ENCODE measurements around the gene INO80. TPM values are rescaled to one million over a fixed set of nuclear protein-coding genes. Genes with fewer than 3 reads are reported as not detected.

The INO80 gene
- total RNA-seq, 1 experiment from 2014 or later = 27.3 TPM

- POLR2A ChIA-PET (ENCODE audit: low non-redundant PET) = interaction anchor here (0.7 kb wide), 1 partner anchor 164 kb away, joined by 3 read pairs; the partner anchor contains the start of gene INO80
- Histone ChIP-seq H3K9me3 (ENCODE audit: low read depth, low read length, poor library complexity, severe bottlenecking) (no peaks in the 10 kb centered on the region), H3K4me1 (ENCODE audit: insufficient read depth, low read length, poor library complexity, severe bottlenecking) (peaks cover 32% of the 10 kb centered on the region), H3K36me3 (ENCODE audit: insufficient read depth, low read length, poor library complexity, severe bottlenecking) (peaks cover 18% of the 10 kb centered on the region), H3K27ac (ENCODE audit: low read depth, low read length, poor library complexity, severe bottlenecking) (peak overlapping the region; percentile 99), H3K27me3 (replicated peaks; ENCODE audit: insufficient read depth, low read depth, low read length, poor library complexity) (no peaks in the 10 kb centered on the region), H3K4me3 (ENCODE audit: low read depth, low read length, poor library complexity, severe bottlenecking) (peak overlapping the region; percentile 69)
- BruUV-seq (replicated peaks) = TSS peak; percentile 84
- no peak for DNase-seq (ENCODE audit: low spot score)
- intact Hi-C loops (cut with micrococcal nuclease; ENCODE audit: unreplicated experiment) = loop anchor here (5.0 kb wide), 1 partner anchor 281 kb away; the partner anchor contains the start of genes CHP1 and EXD1
- CTCF ChIA-PET = no interaction called here
- TF ChIP-seq CTCF (conservative IDR thresholded peaks at IDR 0.05; ENCODE audit: low read depth, low read length) = no peak
- no peak for TF ChIP-seq EZH2 (IDR thresholded peaks at IDR 0.05; ENCODE audit: borderline replicate concordance, low read depth, low read length, poor library complexity, severe bottlenecking)
Observed at GRCh38 chr15:40951764-40952163, 164.3 kb downstream of the INO80 start.

- CTCF ChIA-PET = interaction anchor here (0.6 kb wide), 1 partner anchor 10 kb away, joined by 15 read pairs; no protein-coding TSS in a partner anchor
Observed at GRCh38 chr15:40949756-40950207, 166.3 kb downstream of the INO80 start.

GRCh38 chr15:40948706-40949473 is 167.2 kb downstream of the INO80 start:
- intact Hi-C loops (cut with micrococcal nuclease; ENCODE audit: unreplicated experiment) = no loop called here
- POLR2A ChIA-PET (ENCODE audit: low non-redundant PET) = no interaction called here
- no peak overlapping the region for H3K27ac ChIP-seq (ENCODE audit: low read depth, low read length, poor library complexity, severe bottlenecking)
- H3K36me3 ChIP-seq (ENCODE audit: insufficient read depth, low read length, poor library complexity, severe bottlenecking) = no peaks in the 10 kb centered on the region
- no peaks in the 10 kb centered on the region for H3K9me3 ChIP-seq (ENCODE audit: low read depth, low read length, poor library complexity, severe bottlenecking)
- no peak overlapping the region for H3K4me3 ChIP-seq (ENCODE audit: low read depth, low read length, poor library complexity, severe bottlenecking)
- peaks cover 14% of the 10 kb centered on the region for H3K4me1 ChIP-seq (ENCODE audit: insufficient read depth, low read length, poor library complexity, severe bottlenecking)
- TF ChIP-seq CTCF (conservative IDR thresholded peaks at IDR 0.05; ENCODE audit: low read depth, low read length) (no peak), EZH2 (IDR thresholded peaks at IDR 0.05; ENCODE audit: borderline replicate concordance, low read depth, low read length, poor library complexity, severe bottlenecking) (no peak)
- CTCF ChIA-PET = interaction anchor here (0.6 kb wide), 1 partner anchor 10 kb away, joined by 15 read pairs; no protein-coding TSS in a partner anchor
- no peak for DNase-seq (ENCODE audit: low spot score)
- BruUV-seq (replicated peaks) = no TSS peak
- no peaks in the 10 kb centered on the region for H3K27me3 ChIP-seq (replicated peaks; ENCODE audit: insufficient read depth, low read depth, low read length, poor library complexity)

More at GRCh38 chr15:40949756-40950207, 166.3 kb downstream of the INO80 start:
- Histone ChIP-seq H3K4me1 (ENCODE audit: insufficient read depth, low read length, poor library complexity, severe bottlenecking) (peaks cover 17% of the 10 kb centered on the region), H3K27me3 (replicated peaks; ENCODE audit: insufficient read depth, low read depth, low read length, poor library complexity) (no peaks in the 10 kb centered on the region), H3K27ac (ENCODE audit: low read depth, low read length, poor library complexity, severe bottlenecking) (no peak overlapping the region), H3K36me3 (ENCODE audit: insufficient read depth, low read length, poor library complexity, severe bottlenecking) (no peaks in the 10 kb centered on the region), H3K9me3 (ENCODE audit: low read depth, low read length, poor library complexity, severe bottlenecking) (no peaks in the 10 kb centered on the region), H3K4me3 (ENCODE audit: low read depth, low read length, poor library complexity, severe bottlenecking) (no peak overlapping the region)
- intact Hi-C loops (cut with micrococcal nuclease; ENCODE audit: unreplicated experiment) = loop anchor here (5.0 kb wide), 1 partner anchor 283 kb away; the partner anchor contains the start of genes CHP1 and EXD1
- no peak for DNase-seq (ENCODE audit: low spot score)
- no TSS peak for BruUV-seq (replicated peaks)
- POLR2A ChIA-PET (ENCODE audit: low non-redundant PET) = no interaction called here
- TF ChIP-seq EZH2 (IDR thresholded peaks at IDR 0.05; ENCODE audit: borderline replicate concordance, low read depth, low read length, poor library complexity, severe bottlenecking) (no peak), CTCF (conservative IDR thresholded peaks at IDR 0.05; ENCODE audit: low read depth, low read length) (no peak)

Measured in A673 (cell line).